ENCODE measurements around the gene AOPEP. TPM values are rescaled to one million over a fixed set of nuclear protein-coding genes. Genes with fewer than 3 reads are reported as not detected.

AOPEP gene
- total RNA-seq, 1 donor from 2014 or later = 79.7 TPM

GRCh38 chr9:94999832-95000231 is 273.3 kb downstream of the AOPEP start:
- Histone ChIP-seq H3K4me3 (no peak overlapping the region), H3K27me3 (peaks cover 4% of the 10 kb centered on the region), H3K4me1 (peaks cover 22% of the 10 kb centered on the region), H3K36me3 (no peaks in the 10 kb centered on the region), H3K9me3 (no peaks in the 10 kb centered on the region), H3K27ac (peak overlapping the region; percentile 88)
- ATAC-seq (no peak), DNase-seq (no peak)
- TF ChIP-seq, protein P1, sequence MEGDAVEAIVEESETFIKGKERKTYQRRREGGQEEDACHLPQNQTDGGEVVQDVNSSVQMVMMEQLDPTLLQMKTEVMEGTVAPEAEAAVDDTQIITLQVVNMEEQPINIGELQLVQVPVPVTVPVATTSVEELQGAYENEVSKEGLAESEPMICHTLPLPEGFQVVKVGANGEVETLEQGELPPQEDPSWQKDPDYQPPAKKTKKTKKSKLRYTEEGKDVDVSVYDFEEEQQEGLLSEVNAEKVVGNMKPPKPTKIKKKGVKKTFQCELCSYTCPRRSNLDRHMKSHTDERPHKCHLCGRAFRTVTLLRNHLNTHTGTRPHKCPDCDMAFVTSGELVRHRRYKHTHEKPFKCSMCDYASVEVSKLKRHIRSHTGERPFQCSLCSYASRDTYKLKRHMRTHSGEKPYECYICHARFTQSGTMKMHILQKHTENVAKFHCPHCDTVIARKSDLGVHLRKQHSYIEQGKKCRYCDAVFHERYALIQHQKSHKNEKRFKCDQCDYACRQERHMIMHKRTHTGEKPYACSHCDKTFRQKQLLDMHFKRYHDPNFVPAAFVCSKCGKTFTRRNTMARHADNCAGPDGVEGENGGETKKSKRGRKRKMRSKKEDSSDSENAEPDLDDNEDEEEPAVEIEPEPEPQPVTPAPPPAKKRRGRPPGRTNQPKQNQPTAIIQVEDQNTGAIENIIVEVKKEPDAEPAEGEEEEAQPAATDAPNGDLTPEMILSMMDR (IDR thresholded peaks at IDR 0.05) = no peak
- intact Hi-C loops (cut with DNase I) = no loop called here

DNA sequence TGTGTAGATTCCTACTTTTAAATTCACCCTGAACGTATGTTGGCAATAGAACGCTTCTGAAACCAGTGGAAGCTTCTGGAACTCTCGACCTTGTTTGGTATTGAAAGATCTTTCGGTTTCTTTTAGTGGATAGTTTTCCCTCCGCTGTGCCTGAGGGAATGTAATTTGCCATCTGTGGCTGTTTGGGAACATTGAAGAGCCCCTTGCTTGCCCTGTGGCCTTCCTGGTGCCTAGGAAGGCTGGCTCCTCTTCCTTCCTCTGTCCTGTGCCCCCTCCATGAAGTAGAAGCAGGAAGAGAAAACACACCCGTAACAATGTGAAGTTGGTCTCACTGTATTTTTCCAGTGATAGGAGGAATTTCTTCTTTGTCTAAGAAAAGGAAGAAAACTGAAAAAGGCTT is 274.3 kb downstream of the AOPEP start:
- H3K4me1 ChIP-seq = peaks cover 15% of the 10 kb centered on the region
- H3K27ac ChIP-seq = peak overlapping the region; percentile 88
- DNase-seq = no peak
- intact Hi-C loops (cut with DNase I) = no loop called here
- no peak for ATAC-seq
- TF ChIP-seq, protein P1 (IDR thresholded peaks at IDR 0.05) = no peak
- no peaks in the 10 kb centered on the region for H3K36me3 ChIP-seq
- peaks cover 4% of the 10 kb centered on the region for H3K27me3 ChIP-seq
- H3K4me3 ChIP-seq = peak overlapping the region; percentile 31
- H3K9me3 ChIP-seq = no peaks in the 10 kb centered on the region

DNA sequence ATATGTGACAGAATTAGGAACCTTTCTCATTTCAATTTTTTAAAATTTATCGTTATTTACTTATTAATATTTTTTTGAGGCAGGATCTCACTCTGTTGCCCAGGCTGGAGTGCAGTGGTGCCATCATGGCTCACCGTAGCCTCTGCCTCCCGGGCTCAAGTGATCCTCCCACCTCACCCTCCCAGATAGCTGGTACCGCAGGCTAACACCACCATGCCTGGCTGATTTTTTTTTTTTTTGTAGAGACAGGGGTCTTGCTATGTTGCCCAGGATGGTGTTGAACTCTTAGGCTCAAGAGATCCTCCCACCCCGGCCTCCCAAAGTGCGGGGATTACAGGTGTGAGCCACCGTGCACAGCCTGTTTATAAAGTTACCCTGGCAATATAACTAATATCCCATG is 275.2 kb downstream of the AOPEP start:
- Histone ChIP-seq H3K36me3 (no peaks in the 10 kb centered on the region), H3K4me1 (peaks cover 13% of the 10 kb centered on the region), H3K27me3 (peaks cover 4% of the 10 kb centered on the region), H3K27ac (peak overlapping the region; percentile 45), H3K4me3 (no peak overlapping the region), H3K9me3 (no peaks in the 10 kb centered on the region)
- ATAC-seq = no peak
- TF ChIP-seq, protein P1 (IDR thresholded peaks at IDR 0.05) = no peak
- DNase-seq = no peak
- intact Hi-C loops (cut with DNase I) = no loop called here

GRCh38 chr9:95003689-95004410 is 277.4 kb downstream of the AOPEP start:
- H3K4me1 ChIP-seq = peaks cover 18% of the 10 kb centered on the region
- intact Hi-C loops (cut with DNase I) = no loop called here
- TF ChIP-seq, protein P1 (IDR thresholded peaks at IDR 0.05) = no peak

DNA sequence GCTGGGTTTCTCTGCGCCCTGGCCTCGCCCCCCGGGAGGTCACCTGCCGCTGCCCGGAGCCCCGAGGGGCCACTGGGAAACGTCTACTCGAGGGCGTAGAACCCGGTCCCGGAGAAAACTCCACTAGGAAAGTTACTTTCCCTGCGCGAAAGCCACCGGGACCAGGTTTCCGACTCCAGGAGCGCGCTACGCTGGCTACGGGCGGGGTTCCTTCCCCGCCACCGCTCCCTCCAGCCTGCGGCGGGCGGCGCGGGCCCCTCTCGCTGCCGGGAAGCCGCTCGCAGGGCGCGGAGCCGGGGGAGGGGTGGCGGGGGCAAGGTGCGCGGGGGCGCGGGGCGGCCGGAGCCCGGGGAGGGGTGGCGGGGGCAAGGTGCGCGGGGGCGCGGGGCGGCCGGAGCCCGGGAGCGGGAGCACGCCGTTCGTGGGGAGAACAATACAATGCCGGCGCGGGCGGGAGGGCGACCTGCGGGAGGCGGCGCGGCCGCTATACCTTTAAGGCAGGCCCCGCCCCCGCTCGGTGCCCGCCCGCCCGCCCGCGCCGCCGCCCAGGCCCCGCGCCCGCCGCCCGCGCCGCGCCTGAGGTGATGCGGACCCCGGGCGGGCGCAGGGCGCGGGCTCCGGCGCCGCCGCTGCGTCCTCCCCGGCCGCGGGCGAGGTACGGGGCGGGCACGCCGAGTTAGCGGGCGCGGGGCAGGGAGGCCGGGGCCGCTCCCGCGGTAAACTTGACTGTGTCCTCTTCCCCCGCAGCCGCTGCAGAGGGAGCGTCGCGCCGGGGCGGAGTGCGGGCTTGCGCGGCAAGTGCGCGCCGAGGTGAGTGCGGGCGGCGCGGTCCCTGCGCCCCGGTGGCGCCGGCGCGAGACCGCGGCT is 278.1 kb downstream of the AOPEP start:
- Histone ChIP-seq H3K4me3 (peak overlapping the region; percentile 73), H3K4me1 (peaks cover 26% of the 10 kb centered on the region), H3K36me3 (peaks cover 3% of the 10 kb centered on the region), H3K27ac (peak overlapping the region; percentile 99), H3K27me3 (peaks cover 4% of the 10 kb centered on the region), H3K9me3 (no peaks in the 10 kb centered on the region)
- ATAC-seq (peak; percentile 73), DNase-seq (peak; percentile 85)
- TF ChIP-seq, protein P1 (IDR thresholded peaks at IDR 0.05) = no peak
- intact Hi-C loops (cut with DNase I) = no loop called here

More at GRCh38 chr9:95003689-95004410, 277.4 kb downstream of the AOPEP start:
- Histone ChIP-seq H3K27me3 (peaks cover 4% of the 10 kb centered on the region), H3K36me3 (no peaks in the 10 kb centered on the region), H3K9me3 (no peaks in the 10 kb centered on the region), H3K4me3 (peak overlapping the region; percentile 73), H3K27ac (peak overlapping the region; percentile 99)
- ATAC-seq (peak; percentile 57), DNase-seq (peak; percentile 84)

Data from upper lobe of right lung (tissue), 1 donor.